ENCODE data around the gene CTRB2. TPM values are rescaled to one million over a fixed set of nuclear protein-coding genes. Genes with fewer than 3 reads are reported as not detected.
"Not testable (repeated sequence)": the region's sequence is repeated elsewhere in the genome, so short reads cannot be mapped to it uniquely, and the experiment has no call there.

CTRB2 gene
- polyA plus RNA-seq, 3 donors, result not detected

GRCh38 chr16:75209944-75210343 lies 3.0 kb upstream of the CTRB2 start:
- Histone ChIP-seq H3K27ac (ENCODE audit: low read depth in 1 of 2, low read length in 2 of 2) (no peak overlapping the region), H3K36me3 (replicated peaks in 1 of 2; ENCODE audit: control insufficient read depth in 1 of 2, insufficient read depth in 2 of 2, low read length in 2 of 2) (no peaks in the 10 kb centered on the region), H3K9me3 (replicated peaks in 1 of 2; ENCODE audit: control insufficient read depth in 1 of 2, insufficient read depth in 1 of 2, low read length in 2 of 2) (no peaks in the 10 kb centered on the region), H3K79me2 (ENCODE audit: insufficient read depth, low read length) (no peaks in the 10 kb centered on the region), H4K20me1 (ENCODE audit: insufficient read depth, low read length) (no peaks in the 10 kb centered on the region), H3K4me2 (replicated peaks; ENCODE audit: extremely low read depth, low read length, poor library complexity, severe bottlenecking) (no peak overlapping the region), H3K4me3 (replicated peaks in 1 of 3; ENCODE audit: low read depth in 2 of 3, low read length in 3 of 3) (no peak overlapping the region), H2AFZ (ENCODE audit: insufficient read depth, low read depth, low read length, poor library complexity, severe bottlenecking) (no peak overlapping the region), H3K27me3 (ENCODE audit: control insufficient read depth in 2 of 2, insufficient read depth in 2 of 2, low read length in 2 of 2) (peaks cover 0 to 8% of the 10 kb centered on the region in 2 donors), H3K9ac (ENCODE audit: insufficient read depth, low read length, poor library complexity, severe bottlenecking) (no peak overlapping the region), H3K4me1 (ENCODE audit: control insufficient read depth in 1 of 2, insufficient read depth in 2 of 2, low read length in 2 of 2) (no peaks in the 10 kb centered on the region)
- Mint-ChIP-seq H3K27me3 (ENCODE audit: low read depth in 3 of 3) (peaks cover 33 to 57% (median 34%) of the 10 kb centered on the region in 3 donors), H3K4me3 (no peak overlapping the region), H3K36me3 (no peaks in the 10 kb centered on the region), H3K4me1 (no peaks in the 10 kb centered on the region), H3K9me3 (peaks cover 0 to 5% (median 0%) of the 10 kb centered on the region in 7 donors), H3K27ac (no peak overlapping the region)
- no peak for DNase-seq
- 86% methylated on average over 1 of the region's 5 CpGs for WGBS (ENCODE audit: insufficient coverage)
- intact Hi-C loops (cut with micrococcal nuclease), result no loop called here
- TF ChIP-seq CTCF (IDR thresholded peaks at IDR 0.05), result no peak

GRCh38 chr16:75209514-75209913 lies 2.6 kb upstream of the CTRB2 start:
- Mint-ChIP-seq H3K4me3 (peak overlapping the region in 1 of 2 donors; percentile 4), H3K27me3 (ENCODE audit: low read depth in 3 of 3) (peaks cover 29 to 57% (median 32%) of the 10 kb centered on the region in 3 donors)
- H3K9me3 Mint-ChIP-seq; H3K27ac Mint-ChIP-seq; DNase-seq; H3K4me1 ChIP-seq (ENCODE audit: control insufficient read depth in 1 of 2, insufficient read depth in 2 of 2, low read length in 2 of 2); H3K4me1 Mint-ChIP-seq; H4K20me1 ChIP-seq (ENCODE audit: insufficient read depth, low read length); H3K79me2 ChIP-seq (ENCODE audit: insufficient read depth, low read length); H3K27me3 ChIP-seq (ENCODE audit: control insufficient read depth in 2 of 2, insufficient read depth in 2 of 2, low read length in 2 of 2); intact Hi-C loops (cut with micrococcal nuclease); H3K9me3 ChIP-seq (replicated peaks in 1 of 2; ENCODE audit: control insufficient read depth in 1 of 2, insufficient read depth in 1 of 2, low read length in 2 of 2); H3K4me2 ChIP-seq (replicated peaks; ENCODE audit: extremely low read depth, low read length, poor library complexity, severe bottlenecking); H3K36me3 Mint-ChIP-seq; H3K27ac ChIP-seq (ENCODE audit: low read depth in 1 of 2, low read length in 2 of 2); H3K9ac ChIP-seq (ENCODE audit: insufficient read depth, low read length, poor library complexity, severe bottlenecking); H3K36me3 ChIP-seq (replicated peaks in 1 of 2; ENCODE audit: control insufficient read depth in 1 of 2, insufficient read depth in 2 of 2, low read length in 2 of 2); H3K4me3 ChIP-seq (replicated peaks in 1 of 3; ENCODE audit: low read depth in 2 of 3, low read length in 3 of 3); H2AFZ ChIP-seq (ENCODE audit: insufficient read depth, low read depth, low read length, poor library complexity, severe bottlenecking): not testable (repeated sequence)
- 80% methylated on average over 3 of the region's 7 CpGs for WGBS (ENCODE audit: insufficient coverage)

Data from CD14-positive monocyte (primary cell).